Measurements from ENCODE around the gene MYO9B.

MYO9B gene

GRCh38 chr19:17061691-17062090 is 13.9 kb upstream of the MYO9B start:
- no peak overlapping the region for H3K4me3 ChIP-seq (ENCODE audit: low read depth, low read length)
- no peak for TF ChIP-seq CTCF (IDR thresholded peaks at IDR 0.05; ENCODE audit: insufficient read depth, low read depth, low read length, missing control alignments)
- DNase-seq (ENCODE audit: low read depth), result no peak

GRCh38 chr19:17063428-17063827 is 12.1 kb upstream of the MYO9B start:
- no peak for TF ChIP-seq CTCF (IDR thresholded peaks at IDR 0.05; ENCODE audit: insufficient read depth, low read depth, low read length, missing control alignments)
- no peak for DNase-seq (ENCODE audit: low read depth)
- no peak overlapping the region for H3K4me3 ChIP-seq (ENCODE audit: low read depth, low read length)

GRCh38 chr19:17069193-17069592 is 6.4 kb upstream of the MYO9B start:
- no peak for TF ChIP-seq CTCF (IDR thresholded peaks at IDR 0.05; ENCODE audit: insufficient read depth, low read depth, low read length, missing control alignments)
- DNase-seq (ENCODE audit: low read depth), result no peak
- no peak overlapping the region for H3K4me3 ChIP-seq (ENCODE audit: low read depth, low read length)

- DNase-seq (ENCODE audit: low read depth), result no peak
Measured at GRCh38 chr19:17070421-17070820, 5.2 kb upstream of the MYO9B start.

GRCh38 chr19:17070912-17071311 is 4.7 kb upstream of the MYO9B start:
- no peak for DNase-seq (ENCODE audit: low read depth)
- no peak for TF ChIP-seq CTCF (IDR thresholded peaks at IDR 0.05; ENCODE audit: insufficient read depth, low read depth, low read length, missing control alignments)
- H3K4me3 ChIP-seq (ENCODE audit: low read depth, low read length), result no peak overlapping the region

More at GRCh38 chr19:17070421-17070820, 5.2 kb upstream of the MYO9B start:
- no peak overlapping the region for H3K4me3 ChIP-seq (ENCODE audit: low read depth, low read length)
- TF ChIP-seq CTCF (IDR thresholded peaks at IDR 0.05; ENCODE audit: insufficient read depth, low read depth, low read length, missing control alignments), result no peak

- TF ChIP-seq CTCF (IDR thresholded peaks at IDR 0.05; ENCODE audit: insufficient read depth, low read depth, low read length, missing control alignments), result no peak
- H3K4me3 ChIP-seq (ENCODE audit: low read depth, low read length), result peak overlapping the region; percentile 81
- DNase-seq (ENCODE audit: low read depth), result peak; percentile 77
Measured at GRCh38 chr19:17073869-17074633, 1.5 kb upstream of the MYO9B start.

GRCh38 chr19:17074634-17075034 is 943 bp upstream of the MYO9B start:
- no peak for DNase-seq (ENCODE audit: low read depth)
- H3K4me3 ChIP-seq (ENCODE audit: low read depth, low read length), result peak overlapping the region; percentile 81
- TF ChIP-seq CTCF (IDR thresholded peaks at IDR 0.05; ENCODE audit: insufficient read depth, low read depth, low read length, missing control alignments), result no peak

Data from GM12865 (cell line).